Stimulated activated CD8-positive, alpha-beta memory T cell treated with anti-CD3 and anti-CD28 coated beads, Interleukin-7, amount 100 ng/mL, for 48 hours (primary cell): ENCODE data around the gene RNF115.

ENCODE experiments used
- DNase-seq, 2 donors: peaks; one replicate each; pipeline ENCODE4 v3.0.0-alpha.2; 2020; ENCODE audit warnings: low read depth in 1 of 2; ENCODE audit errors: extremely low read depth in 1 of 2

Gene RNF115

GRCh38 chr1:145707183-145707867, 116.6 kb downstream of the RNF115 start, which contains the start of gene PDZK1:
Gene PDZK1, minus strand, starts transcription at chr1:145707368. Its CDS starts 19,347 bp downstream, at chr1:145688021.
- DNase-seq: no peak

- no peak for DNase-seq
Observed at GRCh38 chr1:145706086-145706664, 117.7 kb downstream of the RNF115 start.

GRCh38 chr1:145705622-145706021, 118.3 kb downstream of the RNF115 start:
- no peak for DNase-seq

- DNase-seq: no peak
Observed at GRCh38 chr1:145702826-145703225, 121.1 kb downstream of the RNF115 start.

- no peak for DNase-seq
Observed at GRCh38 chr1:145702052-145702451, 121.8 kb downstream of the RNF115 start.

- DNase-seq: no peak
Observed at GRCh38 chr1:145701306-145701862, 122.5 kb downstream of the RNF115 start.

- no peak for DNase-seq
Observed at GRCh38 chr1:145696630-145696960, 127.3 kb downstream of the RNF115 start.

- no peak for DNase-seq
Observed at GRCh38 chr1:145695821-145696629, 127.9 kb downstream of the RNF115 start.

- no peak for DNase-seq
Observed at GRCh38 chr1:145692785-145693443, 131.0 kb downstream of the RNF115 start.

- DNase-seq: no peak
Observed at GRCh38 chr1:145690587-145691558, 133.0 kb downstream of the RNF115 start.

- no peak for DNase-seq
Observed at GRCh38 chr1:145689922-145690321, 134.0 kb downstream of the RNF115 start.

- no peak for DNase-seq
Observed at GRCh38 chr1:145688924-145689323, 135.0 kb downstream of the RNF115 start.
